ENCODE data around the gene ALCAM.
A peak's percentile ranks its signal among the peaks of the same experiment; 100 is the strongest.

ALCAM gene

GRCh38 chr3:105515372-105515771 is 148.7 kb downstream of the ALCAM start:
- Histone ChIP-seq H3K4me3 (replicated peaks; ENCODE audit: low read depth, low read length) (no peak overlapping the region), H3K27me3 (replicated peaks; ENCODE audit: control insufficient read depth, insufficient read depth, low read length) (no peaks in the 10 kb centered on the region), H3K36me3 (ENCODE audit: control insufficient read depth, insufficient read depth, low read length) (no peaks in the 10 kb centered on the region)
- no peak for DNase-seq (ENCODE audit: extremely low read depth, insufficient read length)
- TF ChIP-seq CTCF (IDR thresholded peaks at IDR 0.05; ENCODE audit: insufficient read depth, low read length, poor library complexity, severe bottlenecking) = no peak

GRCh38 chr3:105516972-105517371 is 150.3 kb downstream of the ALCAM start:
- Histone ChIP-seq H3K4me3 (replicated peaks; ENCODE audit: low read depth, low read length) (no peak overlapping the region), H3K27me3 (replicated peaks; ENCODE audit: control insufficient read depth, insufficient read depth, low read length) (no peaks in the 10 kb centered on the region), H3K36me3 (ENCODE audit: control insufficient read depth, insufficient read depth, low read length) (no peaks in the 10 kb centered on the region)
- TF ChIP-seq CTCF (IDR thresholded peaks at IDR 0.05; ENCODE audit: insufficient read depth, low read length, poor library complexity, severe bottlenecking) = no peak
- DNase-seq (ENCODE audit: extremely low read depth, insufficient read length) = no peak

- H3K36me3 ChIP-seq (ENCODE audit: control insufficient read depth, insufficient read depth, low read length) = no peaks in the 10 kb centered on the region
- no peak overlapping the region for H3K4me3 ChIP-seq (replicated peaks; ENCODE audit: low read depth, low read length)
- no peaks in the 10 kb centered on the region for H3K27me3 ChIP-seq (replicated peaks; ENCODE audit: control insufficient read depth, insufficient read depth, low read length)
- DNase-seq (ENCODE audit: extremely low read depth, insufficient read length) = no peak
- no peak for TF ChIP-seq CTCF (IDR thresholded peaks at IDR 0.05; ENCODE audit: insufficient read depth, low read length, poor library complexity, severe bottlenecking)
Observed at GRCh38 chr3:105518203-105518602, 151.5 kb downstream of the ALCAM start.

- no peak overlapping the region for H3K4me3 ChIP-seq (replicated peaks; ENCODE audit: low read depth, low read length)
- no peaks in the 10 kb centered on the region for H3K27me3 ChIP-seq (replicated peaks; ENCODE audit: control insufficient read depth, insufficient read depth, low read length)
- peak; percentile 8 for DNase-seq (ENCODE audit: extremely low read depth, insufficient read length)
- TF ChIP-seq CTCF (IDR thresholded peaks at IDR 0.05; ENCODE audit: insufficient read depth, low read length, poor library complexity, severe bottlenecking) = peak; percentile 45
- H3K36me3 ChIP-seq (ENCODE audit: control insufficient read depth, insufficient read depth, low read length) = no peaks in the 10 kb centered on the region
Observed at GRCh38 chr3:105518806-105519418, 152.2 kb downstream of the ALCAM start.

- Histone ChIP-seq H3K27me3 (replicated peaks; ENCODE audit: control insufficient read depth, insufficient read depth, low read length) (no peaks in the 10 kb centered on the region), H3K36me3 (ENCODE audit: control insufficient read depth, insufficient read depth, low read length) (no peaks in the 10 kb centered on the region), H3K4me3 (replicated peaks; ENCODE audit: low read depth, low read length) (no peak overlapping the region)
- no peak for TF ChIP-seq CTCF (IDR thresholded peaks at IDR 0.05; ENCODE audit: insufficient read depth, low read length, poor library complexity, severe bottlenecking)
- DNase-seq (ENCODE audit: extremely low read depth, insufficient read length) = no peak
Observed at GRCh38 chr3:105521770-105522169, 155.1 kb downstream of the ALCAM start.

GRCh38 chr3:105523501-105523900 is 156.8 kb downstream of the ALCAM start:
- H3K27me3 ChIP-seq (replicated peaks; ENCODE audit: control insufficient read depth, insufficient read depth, low read length) = no peaks in the 10 kb centered on the region
- TF ChIP-seq CTCF (IDR thresholded peaks at IDR 0.05; ENCODE audit: insufficient read depth, low read length, poor library complexity, severe bottlenecking) = no peak
- H3K36me3 ChIP-seq (ENCODE audit: control insufficient read depth, insufficient read depth, low read length) = no peaks in the 10 kb centered on the region; the same call in 1 of the 2 replicates
- DNase-seq (ENCODE audit: extremely low read depth, insufficient read length) = no peak
- H3K4me3 ChIP-seq (replicated peaks; ENCODE audit: low read depth, low read length) = no peak overlapping the region

Measured in GM06990 (cell line).